ENCODE results near the gene CPNE2.

DNA sequence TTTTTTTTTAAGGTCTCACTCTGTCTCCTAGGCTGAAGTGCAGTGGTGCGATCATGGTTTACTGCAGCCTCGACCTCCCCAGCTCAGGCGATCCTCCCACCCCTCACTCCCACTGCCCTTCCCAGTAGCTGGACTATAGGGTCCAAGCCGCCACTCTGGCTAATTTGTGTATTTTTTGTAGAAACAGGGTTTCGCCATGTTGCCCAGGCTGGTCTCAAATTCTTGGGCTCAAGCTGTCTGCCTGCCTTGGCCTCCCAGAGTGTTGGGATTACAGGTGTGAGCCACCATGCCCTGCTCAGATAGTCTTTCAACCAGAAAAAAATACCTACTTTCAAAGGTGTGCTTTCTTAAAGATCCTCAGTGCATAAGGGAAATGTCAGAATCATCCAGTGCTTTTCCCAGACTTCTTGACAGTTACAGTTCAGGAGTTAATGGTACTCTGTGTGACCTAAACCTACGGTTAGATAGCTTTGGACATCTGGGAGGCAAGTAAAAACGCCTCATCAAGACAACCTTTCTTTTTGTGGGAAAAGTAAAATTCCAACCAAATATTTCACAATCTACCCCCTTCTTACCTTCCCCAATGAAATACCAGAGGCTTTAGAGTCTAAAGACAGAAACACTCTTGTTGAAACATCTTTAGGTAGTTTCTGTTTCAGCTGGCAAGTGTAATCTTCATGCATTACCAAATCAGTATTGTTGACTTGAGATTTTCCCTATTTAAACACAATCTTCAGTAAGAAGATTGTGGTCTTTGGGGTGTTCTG is 100.5 kb downstream of the CPNE2 start:
- TF ChIP-seq GATA2 (IDR thresholded peaks at IDR 0.05; ENCODE audit: low read depth, low read length) (no peak), GATA3 (IDR thresholded peaks at IDR 0.05; ENCODE audit: low read depth, low read length) (no peak)

Data from SH-SY5Y (cell line).